GM19023 (cell line): ENCODE results near the gene PAWR.
"Not testable (repeated sequence)": the region's sequence is repeated elsewhere in the genome, so short reads cannot be mapped to it uniquely, and the experiment has no call there.

Source experiments
- ATAC-seq: cut with Tn5 transposase; IDR thresholded peaks from one replicate; pipeline ENCODE4 v1.9.1; 2021; ENCODE audit warnings: mild to moderate bottlenecking, moderate library complexity; ENCODE audit not compliant: unreplicated experiment

PAWR gene

GRCh38 chr12:79553863-79554574 is 136.7 kb downstream of the PAWR start:
- no peak for ATAC-seq

GRCh38 chr12:79552192-79552591 is 138.6 kb downstream of the PAWR start:
- no peak for ATAC-seq

- ATAC-seq, result no peak
These were observed 141.1 kb downstream of the PAWR start for GRCh38 chr12:79549531-79550271.

GRCh38 chr12:79548610-79548924 is 142.2 kb downstream of the PAWR start:
- ATAC-seq, result no peak

- no peak for ATAC-seq
These were observed 142.8 kb downstream of the PAWR start for GRCh38 chr12:79547735-79548609.

GRCh38 chr12:79547044-79547734 is 143.6 kb downstream of the PAWR start:
- no peak for ATAC-seq

GRCh38 chr12:79546466-79547043 is 144.2 kb downstream of the PAWR start:
- ATAC-seq, result no peak

- ATAC-seq, result not testable (repeated sequence)
These were observed 146.3 kb downstream of the PAWR start for GRCh38 chr12:79544439-79544838.

- ATAC-seq, result no peak
These were observed 153.1 kb downstream of the PAWR start for GRCh38 chr12:79537675-79538074.

- ATAC-seq, result no peak
These were observed 155.0 kb downstream of the PAWR start for GRCh38 chr12:79535751-79536150.
